NT2/D1 (cell line): ENCODE measurements around the gene SGIP1.

Experiments
- DNase-seq: peaks from one replicate; pipeline ENCODE4 v3.0.0-alpha.2; 2011; ENCODE audit warnings: low read depth, low spot score
- H3K27me3 ChIP-seq: 2 replicates; pipeline ENCODE4 v1.6.0; 2011; ENCODE audit warnings: mild to moderate bottlenecking; ENCODE audit not compliant: insufficient read length, insufficient read depth
- H3K36me3 ChIP-seq: 2 replicates; pipeline ENCODE4 v1.6.1; 2011; ENCODE audit warnings: mild to moderate bottlenecking, low read length, mixed read lengths; ENCODE audit not compliant: insufficient read depth, insufficient read length
- H3K4me1 ChIP-seq: 2 replicates; pipeline ENCODE4 v1.5.1; 2011; ENCODE audit not compliant: insufficient read depth, insufficient read length
- H3K4me3 ChIP-seq: 2 replicates; pipeline ENCODE4 v1.5.1; 2011; ENCODE audit warnings: low read depth; ENCODE audit not compliant: insufficient read length
- H3K9ac ChIP-seq: 2 replicates; pipeline ENCODE4 v1.6.0; 2011; ENCODE audit warnings: low read depth; ENCODE audit not compliant: insufficient read length
- H3K9me3 ChIP-seq: 2 replicates; pipeline ENCODE4 v1.5.1; 2011; ENCODE audit warnings: mild to moderate bottlenecking, low read length; ENCODE audit not compliant: insufficient read depth
- SUZ12 ChIP-seq: IDR thresholded peaks from 2 replicates; pipeline ENCODE4 v1.6.1; 2011; ENCODE audit not compliant: insufficient read length, insufficient read depth; ENCODE audit errors: extremely low read depth
- YY1 ChIP-seq: IDR thresholded peaks from 2 replicates; pipeline ENCODE4 v1.6.1; 2011; ENCODE audit not compliant: insufficient read length, insufficient read depth
- ZNF274 ChIP-seq: IDR thresholded peaks from 2 replicates; pipeline ENCODE4 v1.6.1; 2011; ENCODE audit warnings: mild to moderate bottlenecking, low read depth, low read length

SGIP1 gene

GRCh38 chr1:66495495-66495894, 38.5 kb upstream of the SGIP1 start:
- H3K36me3 ChIP-seq, result no peaks in the 10 kb centered on the region
- H3K4me3 ChIP-seq, result no peak overlapping the region
- DNase-seq, result no peak
- no peaks in the 10 kb centered on the region for H3K4me1 ChIP-seq
- H3K27me3 ChIP-seq, result no peaks in the 10 kb centered on the region
- TF ChIP-seq ZNF274 (no peak), YY1 (no peak), SUZ12 (no peak)
- H3K9ac ChIP-seq, result no peak overlapping the region
- no peaks in the 10 kb centered on the region for H3K9me3 ChIP-seq

GRCh38 chr1:66497910-66498309, 36.0 kb upstream of the SGIP1 start:
- Histone ChIP-seq H3K9me3 (no peaks in the 10 kb centered on the region), H3K4me3 (no peak overlapping the region), H3K27me3 (no peaks in the 10 kb centered on the region), H3K36me3 (no peaks in the 10 kb centered on the region), H3K4me1 (no peaks in the 10 kb centered on the region), H3K9ac (no peak overlapping the region)
- DNase-seq, result no peak
- TF ChIP-seq YY1 (no peak), SUZ12 (no peak), ZNF274 (no peak)

DNA sequence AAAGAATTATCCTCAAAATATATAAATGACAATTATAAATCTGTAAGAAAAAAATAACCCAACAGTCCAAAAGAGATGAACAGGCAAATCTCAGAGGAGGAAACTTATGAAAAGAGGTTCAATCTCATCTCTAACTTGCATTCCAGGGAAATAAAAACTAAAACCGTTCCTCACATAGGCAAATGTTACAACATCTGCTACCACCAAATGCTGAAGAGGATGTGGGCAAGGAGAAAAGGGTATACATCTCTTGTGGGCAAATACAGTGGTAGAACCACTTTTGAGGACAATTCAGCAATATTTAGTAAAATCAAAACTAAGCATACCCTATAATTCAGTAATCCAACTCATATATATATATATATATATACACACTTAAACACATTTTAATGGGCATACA, 33.7 kb upstream of the SGIP1 start:
- no peaks in the 10 kb centered on the region for H3K4me1 ChIP-seq
- TF ChIP-seq ZNF274 (no peak), YY1 (no peak)
- H3K9me3 ChIP-seq, result no peaks in the 10 kb centered on the region
- no peak overlapping the region for H3K9ac ChIP-seq
- no peaks in the 10 kb centered on the region for H3K36me3 ChIP-seq
- no peak for DNase-seq
- H3K4me3 ChIP-seq, result no peak overlapping the region
- no peaks in the 10 kb centered on the region for H3K27me3 ChIP-seq

GRCh38 chr1:66502086-66502485, 31.9 kb upstream of the SGIP1 start:
- Histone ChIP-seq H3K27me3 (no peaks in the 10 kb centered on the region), H3K9ac (no peak overlapping the region), H3K4me3 (no peak overlapping the region), H3K9me3 (no peaks in the 10 kb centered on the region), H3K36me3 (no peaks in the 10 kb centered on the region), H3K4me1 (no peaks in the 10 kb centered on the region)
- TF ChIP-seq SUZ12 (no peak), YY1 (no peak), ZNF274 (no peak)
- no peak for DNase-seq

DNA sequence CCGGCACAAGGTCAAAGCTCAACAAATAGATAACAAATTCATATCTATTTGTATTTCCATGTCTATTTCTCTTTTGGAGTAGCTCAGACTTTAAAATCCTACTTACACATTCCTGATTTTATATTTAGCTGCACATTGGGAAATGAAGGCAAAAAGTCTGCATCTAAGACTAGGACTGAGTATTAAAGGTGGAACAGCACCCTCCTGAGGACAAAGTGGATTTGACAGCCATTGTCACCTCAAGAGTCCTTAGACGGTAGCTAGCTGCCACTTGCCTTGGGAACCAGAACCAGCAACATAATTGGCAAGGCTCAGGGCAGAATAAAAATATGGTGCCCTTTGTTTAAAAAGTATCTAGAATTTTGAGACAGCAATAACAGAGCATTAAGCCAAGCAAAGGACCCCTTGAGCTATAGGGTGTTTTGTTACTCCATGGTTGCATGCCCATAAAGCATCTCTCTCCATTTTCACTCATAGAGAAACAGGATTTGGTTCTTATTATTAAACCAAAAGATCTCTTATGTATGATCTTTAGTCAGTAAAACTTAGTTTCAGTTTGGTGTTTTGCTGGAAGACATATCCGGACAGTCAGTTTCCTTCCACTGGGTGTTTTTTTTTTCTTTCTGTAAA, 30.0 kb upstream of the SGIP1 start:
- no peak overlapping the region for H3K9ac ChIP-seq
- H3K27me3 ChIP-seq, result no peaks in the 10 kb centered on the region
- DNase-seq, result peak; percentile 76
- no peaks in the 10 kb centered on the region for H3K4me1 ChIP-seq
- TF ChIP-seq ZNF274 (no peak), YY1 (no peak), SUZ12 (no peak)
- H3K9me3 ChIP-seq, result no peaks in the 10 kb centered on the region
- no peaks in the 10 kb centered on the region for H3K36me3 ChIP-seq
- no peak overlapping the region for H3K4me3 ChIP-seq

GRCh38 chr1:66505671-66506392, 28.1 kb upstream of the SGIP1 start:
- TF ChIP-seq YY1, result no peak
- no peak for TF ChIP-seq SUZ12
- TF ChIP-seq ZNF274, result no peak
- Histone ChIP-seq H3K4me1 (no peaks in the 10 kb centered on the region), H3K27me3 (no peaks in the 10 kb centered on the region), H3K9me3 (no peaks in the 10 kb centered on the region), H3K36me3 (no peaks in the 10 kb centered on the region), H3K9ac (no peak overlapping the region), H3K4me3 (no peak overlapping the region)
- DNase-seq, result no peak

GRCh38 chr1:66506393-66506687, 27.6 kb upstream of the SGIP1 start:
- TF ChIP-seq ZNF274, result no peak
- TF ChIP-seq SUZ12, result no peak
- TF ChIP-seq YY1, result no peak
- no peak for DNase-seq
- Histone ChIP-seq H3K9ac (no peak overlapping the region), H3K9me3 (no peaks in the 10 kb centered on the region), H3K36me3 (no peaks in the 10 kb centered on the region), H3K27me3 (no peaks in the 10 kb centered on the region), H3K4me3 (no peak overlapping the region), H3K4me1 (no peaks in the 10 kb centered on the region)
